ENCODE data around the gene TSPAN4. TPM values are rescaled to one million over a fixed set of nuclear protein-coding genes. Genes with fewer than 3 reads are reported as not detected.

The TSPAN4 gene
- total RNA-seq, 1 experiment from 2014 or later, result 50.3 TPM

DNA sequence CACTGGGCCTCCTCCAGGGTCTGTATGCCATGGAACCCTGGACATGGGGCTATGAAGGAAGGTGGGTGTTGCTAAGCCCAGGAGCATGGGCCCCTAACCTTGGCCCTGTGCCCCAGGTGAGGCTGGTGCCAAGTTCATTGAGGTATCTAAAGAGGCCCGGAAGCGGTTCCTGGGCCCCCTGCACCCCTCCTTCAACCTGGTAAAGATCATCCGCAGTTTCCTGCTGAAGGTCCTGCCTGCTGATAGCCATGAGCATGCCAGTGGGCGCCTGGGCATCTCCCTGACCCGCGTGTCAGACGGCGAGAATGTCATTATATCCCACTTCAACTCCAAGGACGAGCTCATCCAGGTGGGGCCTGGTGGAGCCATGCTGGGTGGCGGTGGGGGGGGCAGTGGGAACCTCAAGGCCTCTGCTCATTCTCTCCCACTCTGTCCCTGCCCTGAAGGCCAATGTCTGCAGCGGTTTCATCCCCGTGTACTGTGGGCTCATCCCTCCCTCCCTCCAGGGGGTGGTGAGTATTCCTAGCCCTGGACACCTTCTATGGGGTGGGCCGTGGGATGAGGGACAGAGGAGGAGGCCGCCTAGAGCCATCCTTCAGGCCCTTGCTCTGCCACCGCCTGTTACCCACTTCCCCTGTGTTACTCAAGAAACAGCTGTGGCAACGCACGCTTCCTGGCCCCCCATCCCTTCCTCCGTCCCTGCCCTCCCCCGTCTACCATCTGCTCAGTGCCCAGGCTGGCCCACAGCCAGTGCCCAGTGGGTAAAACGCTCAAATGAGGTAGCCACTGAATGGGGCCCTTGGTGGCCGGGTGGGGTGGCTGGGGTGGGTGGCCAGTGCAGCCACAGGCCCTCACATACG lies 20.9 kb upstream of the TSPAN4 start:
- Histone ChIP-seq H3K4me3 (replicated peaks in 1 of 2; ENCODE audit: low read depth in 1 of 2, low read length in 2 of 2) (peak overlapping the region in 1 of 2 experiments; percentile 77; a peak in 1 of 4 replicates), H3K9me3 (ENCODE audit: control insufficient read depth in 1 of 2, insufficient read depth in 1 of 2, low read depth in 1 of 2, low read length in 2 of 2) (no peaks in the 10 kb centered on the region), H3K79me2 (ENCODE audit: insufficient read depth, low read length) (peaks cover 22% of the 10 kb centered on the region), H3K4me2 (ENCODE audit: low read length) (peak overlapping the region; percentile 81), H2AFZ (ENCODE audit: low read depth, low read length, poor library complexity, severe bottlenecking) (no peak overlapping the region), H3K27ac (ENCODE audit: low read depth, low read length) (peak overlapping the region; percentile 44), H3K4me1 (ENCODE audit: control insufficient read depth in 1 of 2, insufficient read depth in 2 of 2, low read length in 2 of 2) (peaks cover 35 to 50% of the 10 kb centered on the region in 2 experiments), H3K27me3 (ENCODE audit: insufficient read depth, low read length) (no peaks in the 10 kb centered on the region), H3K9ac (ENCODE audit: low read length) (peak overlapping the region; percentile 90), H3K36me3 (ENCODE audit: control insufficient read depth in 1 of 2, insufficient read depth in 2 of 2, low read length in 2 of 2) (no peaks in the 10 kb centered on the region), H4K20me1 (ENCODE audit: insufficient read depth) (no peaks in the 10 kb centered on the region), H3K9me2 (ENCODE audit: insufficient read depth) (no peaks in the 10 kb centered on the region)
- intact Hi-C loops (cut with micrococcal nuclease), result no loop called here
- POLR2A ChIA-PET, result interaction anchor here (0.7 to 1.6 kb wide), 4 partner anchors 11 to 16 kb away, joined by 3 to 9 read pairs (median 4); partner anchors contain the start of genes CD151 and RPLP2
- ATAC-seq, result no peak
- no TSS peak for BruUV-seq (replicated peaks)
- DNase-seq (ENCODE audit: low read depth, low spot score), result no peak
- RAD21 ChIA-PET (ENCODE audit: low non-redundant PET in 1 of 2, low total read pairs in 2 of 2, uncharacterized antibody in 2 of 2, unreplicated experiment in 2 of 2), result no interaction called here
- TF ChIP-seq ZBTB33 (IDR thresholded peaks at IDR 0.05; ENCODE audit: extremely low read depth, insufficient replicate concordance, low read length) (no peak), EGR1 (IDR thresholded peaks at IDR 0.05; ENCODE audit: low read depth) (no peak), ELF1 (IDR thresholded peaks at IDR 0.05; ENCODE audit: borderline replicate concordance, low read depth) (no peak), RAD21 (IDR thresholded peaks at IDR 0.05; ENCODE audit: low read depth) (no peak), CTCF (IDR thresholded peaks at IDR 0.05 in 2 of 3, conservative IDR thresholded peaks at IDR 0.05 in 1 of 3; ENCODE audit: borderline replicate concordance in 1 of 3, insufficient read depth in 1 of 3, low read depth in 2 of 3, low read length in 2 of 3) (no peak), SP1 (IDR thresholded peaks at IDR 0.05; ENCODE audit: low read depth) (no peak), JUND (IDR thresholded peaks at IDR 0.05) (no peak), POLR2A (IDR thresholded peaks at IDR 0.05; ENCODE audit: borderline replicate concordance, extremely low read depth, insufficient read depth, insufficient read length) (no peak), YY1 (IDR thresholded peaks at IDR 0.05; ENCODE audit: extremely low read depth, insufficient replicate concordance, low read depth, low read length) (no peak), EZH2phosphoT487 (IDR thresholded peaks at IDR 0.05; ENCODE audit: borderline replicate concordance) (no peak), TCF7L2 (IDR thresholded peaks at IDR 0.05; ENCODE audit: borderline replicate concordance, extremely low read depth, insufficient read depth, insufficient read length) (no peak), SIN3A (IDR thresholded peaks at IDR 0.05; ENCODE audit: low read depth) (no peak)
- TF ChIP-seq, protein P1, sequence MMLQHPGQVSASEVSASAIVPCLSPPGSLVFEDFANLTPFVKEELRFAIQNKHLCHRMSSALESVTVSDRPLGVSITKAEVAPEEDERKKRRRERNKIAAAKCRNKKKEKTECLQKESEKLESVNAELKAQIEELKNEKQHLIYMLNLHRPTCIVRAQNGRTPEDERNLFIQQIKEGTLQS (IDR thresholded peaks at IDR 0.05), result no peak
- CTCF ChIA-PET, result no interaction called here

Measured in HCT116 (cell line).